Neuronal stem cell (in vitro differentiated cells): ENCODE results near the gene TBC1D10A.

ENCODE experiments used
- DNase-seq: peaks from one replicate; pipeline ENCODE4 v3.0.0-alpha.2; 2013; ENCODE audit warnings: low spot score
- H2AFZ ChIP-seq: one replicate; pipeline ENCODE4 v1.6.1; 2013; ENCODE audit warnings: mild to moderate bottlenecking, low read length, inconsistent platforms
- H2AK5ac ChIP-seq: 2 replicates; pipeline ENCODE4 v1.6.1; 2013; ENCODE audit warnings: low read depth, mild to moderate bottlenecking, inconsistent platforms, low read length, moderate library complexity, mixed read lengths
- H2BK120ac ChIP-seq: 2 replicates; pipeline ENCODE4 v1.6.1; 2013; ENCODE audit warnings: low read depth, mild to moderate bottlenecking, inconsistent platforms, low read length, moderate library complexity, mixed read lengths
- H2BK12ac ChIP-seq: one replicate; pipeline ENCODE4 v1.6.1; 2013; ENCODE audit warnings: low read length, inconsistent platforms
- H2BK15ac ChIP-seq: 2 replicates; pipeline ENCODE4 v1.6.1; 2013; ENCODE audit warnings: mild to moderate bottlenecking, low read length, inconsistent platforms, mixed read lengths
- H2BK5ac ChIP-seq: one replicate; pipeline ENCODE4 v1.6.1; 2013; ENCODE audit warnings: inconsistent platforms, mild to moderate bottlenecking, low read length, moderate library complexity
- H3K14ac ChIP-seq: one replicate; pipeline ENCODE4 v1.6.1; 2013; ENCODE audit warnings: low read length, inconsistent platforms
- H3K18ac ChIP-seq: 2 replicates; pipeline ENCODE4 v1.6.1; 2013; ENCODE audit warnings: low read length, inconsistent platforms
- H3K23ac ChIP-seq: 2 replicates; pipeline ENCODE4 v1.6.1; 2013; ENCODE audit warnings: low read depth, mild to moderate bottlenecking, mixed read lengths, low read length, inconsistent platforms; ENCODE audit not compliant: poor library complexity
- H3K27ac ChIP-seq: replicated peaks from 3 replicates; pipeline ENCODE4 v1.5.1; 2013; ENCODE audit warnings: low read length, inconsistent platforms
- H3K27me3 ChIP-seq, 3 experiments: 2 replicates each; pipeline ENCODE4 v1.6.1; 2013; ENCODE audit warnings: low read length in 3 of 3, mild to moderate bottlenecking in 2 of 3, inconsistent platforms in 1 of 3, low read depth in 1 of 3, mixed read lengths in 1 of 3, moderate library complexity in 1 of 3; ENCODE audit not compliant: control insufficient read depth in 3 of 3, insufficient read depth in 3 of 3
- H3K36me3 ChIP-seq, 2 donors: replicated peaks in 1 of 2; 2 replicates each; pipeline ENCODE4 v1.6.1; 2013; ENCODE audit warnings: low read length in 2 of 2; ENCODE audit not compliant: control insufficient read depth in 2 of 2, insufficient read depth in 2 of 2
- H3K4ac ChIP-seq: 2 replicates; pipeline ENCODE4 v1.6.1; 2013; ENCODE audit warnings: inconsistent platforms, mild to moderate bottlenecking, low read length, moderate library complexity
- H3K4me1 ChIP-seq, 2 donors: 1 replicate in 1 of 2; 2 replicates in 1 of 2; pipeline ENCODE4 v1.6.1; 2013; ENCODE audit warnings: low read length in 2 of 2, low read depth in 1 of 2; ENCODE audit not compliant: control insufficient read depth in 2 of 2, insufficient read depth in 1 of 2
- H3K4me2 ChIP-seq: one replicate; pipeline ENCODE4 v1.6.1; 2013; ENCODE audit warnings: mild to moderate bottlenecking, low read length, inconsistent platforms; ENCODE audit not compliant: insufficient read depth, poor library complexity, severe bottlenecking
- H3K4me3 ChIP-seq, 2 donors: 2 replicates each; pipeline ENCODE4 v1.5.1; 2013; ENCODE audit warnings: low read length in 2 of 2, mild to moderate bottlenecking in 2 of 2, inconsistent platforms in 1 of 2, moderate library complexity in 1 of 2
- H3K79me1 ChIP-seq: one replicate; pipeline ENCODE4 v1.6.1; 2013; ENCODE audit warnings: low read depth, mild to moderate bottlenecking, inconsistent platforms, low read length, moderate library complexity
- H3K9ac ChIP-seq: one replicate; pipeline ENCODE4 v1.6.1; 2013; ENCODE audit warnings: mild to moderate bottlenecking, low read depth, low read length, inconsistent platforms; ENCODE audit not compliant: poor library complexity
- H3K9me3 ChIP-seq, 2 donors: replicated peaks in 1 of 2; 2 replicates each; pipeline versions ENCODE3 to v1.6.1; 2013; ENCODE audit warnings: low read length in 2 of 2, mild to moderate bottlenecking in 2 of 2, inconsistent platforms in 1 of 2, low read depth in 1 of 2, mixed read lengths in 1 of 2, moderate library complexity in 1 of 2; ENCODE audit not compliant: control insufficient read depth in 2 of 2, insufficient read depth in 1 of 2
- H4K8ac ChIP-seq: one replicate; pipeline ENCODE4 v1.6.1; 2013; ENCODE audit warnings: low read depth, mild to moderate bottlenecking, inconsistent platforms, low read length, moderate library complexity
- H4K91ac ChIP-seq: one replicate; pipeline ENCODE4 v1.6.1; 2013; ENCODE audit warnings: low read length, low read depth, mild to moderate bottlenecking, inconsistent platforms; ENCODE audit not compliant: poor library complexity
- WGBS, 2 donors: extraction: QIAGEN DNeasy Blood & Tissue Kit; methylation state at CpG; one replicate each; pipeline ENCODE4 v1.1.7; 2013; ENCODE audit warnings: missing lambda C conversion rate in 2 of 2, mixed read lengths in 1 of 2; ENCODE audit not compliant: insufficient read length in 2 of 2, insufficient replicate concordance in 1 of 2; ENCODE audit errors: extremely low coverage in 2 of 2; 5-methylcytosine and 5-hydroxymethylcytosine counted together

TBC1D10A gene

DNA sequence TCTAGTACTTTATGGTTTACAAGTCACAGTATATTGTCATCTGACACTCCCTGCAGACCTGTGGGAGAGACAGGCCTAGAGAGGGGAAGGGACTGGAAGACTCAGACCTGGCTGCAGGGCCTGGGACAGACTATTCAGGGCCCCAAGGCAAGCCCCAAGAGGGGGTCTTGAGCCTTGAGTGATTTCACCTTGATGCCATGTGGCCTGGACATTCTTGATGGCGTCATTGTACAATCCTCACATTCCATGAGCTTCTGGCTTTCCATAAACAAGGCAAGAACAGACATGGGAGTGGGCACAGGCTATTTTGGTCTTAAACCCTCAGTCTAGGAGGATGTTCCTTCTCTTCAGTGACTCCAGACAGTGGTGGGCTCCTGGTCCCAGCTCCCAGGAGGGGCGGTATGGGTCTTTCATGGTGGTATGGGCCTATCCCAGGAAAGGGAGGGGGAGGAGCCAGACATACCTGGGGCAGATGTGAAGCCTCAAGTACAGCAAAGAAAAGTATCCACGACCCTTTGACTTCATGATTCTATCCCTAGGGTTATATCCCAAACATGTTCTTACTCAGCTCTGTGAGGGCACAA, 1.8 kb upstream of the TBC1D10A start:
- no CpG with 5 or more reads among the region's 3 CpGs for WGBS, 2 donors
- Histone ChIP-seq H3K4me1 (peaks cover 9 to 14% of the 10 kb centered on the region in 2 donors), H3K23ac (no peak overlapping the region), H2AK5ac (no peak overlapping the region), H3K4me2 (no peak overlapping the region), H2BK15ac (no peak overlapping the region), H2AFZ (no peak overlapping the region), H3K4me3 (no peak overlapping the region), H3K27me3 (no peaks in the 10 kb centered on the region), H2BK120ac (no peak overlapping the region), H2BK12ac (no peak overlapping the region), H3K9me3 (no peaks in the 10 kb centered on the region), H3K79me1 (no peaks in the 10 kb centered on the region), H2BK5ac (no peak overlapping the region), H3K4ac (no peak overlapping the region), H4K91ac (no peak overlapping the region), H3K27ac (no peak overlapping the region), H4K8ac (no peak overlapping the region), H3K18ac (no peak overlapping the region), H3K14ac (no peak overlapping the region), H3K9ac (no peak overlapping the region), H3K36me3 (peaks cover 6 to 39% of the 10 kb centered on the region in 2 donors)
- no peak for DNase-seq

DNA sequence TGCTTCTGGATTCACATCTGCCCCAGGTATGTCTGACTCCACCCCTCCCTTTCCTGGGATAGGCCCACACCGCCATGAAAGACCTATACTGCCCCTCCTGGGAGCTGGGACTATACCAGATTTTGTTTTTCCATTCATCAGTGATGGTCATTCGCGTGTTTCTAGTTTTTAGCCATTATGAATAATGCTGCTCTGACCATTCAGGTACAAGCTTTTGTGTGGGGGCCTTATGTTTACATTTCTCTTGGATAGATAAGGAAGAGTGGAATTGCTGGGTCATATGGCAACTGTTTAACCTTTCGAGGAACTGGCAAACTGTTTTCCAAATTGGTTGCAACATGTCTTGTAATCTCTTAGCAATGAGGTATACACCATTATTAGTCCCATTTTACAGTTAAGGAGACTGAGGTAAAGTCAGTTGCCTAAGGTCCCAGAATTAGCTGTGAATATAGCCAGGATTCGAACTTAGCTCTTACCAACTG, 1.2 kb upstream of the TBC1D10A start:
- no peak overlapping the region for H3K4me3 ChIP-seq
- no peak for DNase-seq
- no peaks in the 10 kb centered on the region for H3K79me1 ChIP-seq
- peaks cover 9 to 14% of the 10 kb centered on the region in 2 donors for H3K4me1 ChIP-seq
- WGBS, 2 donors, result no CpG with 5 or more reads among the region's 5 CpGs
- no peak overlapping the region for H2BK5ac ChIP-seq
- no peak overlapping the region for H3K27ac ChIP-seq
- no peak overlapping the region for H2AK5ac ChIP-seq
- no peaks in the 10 kb centered on the region for H3K27me3 ChIP-seq
- H3K36me3 ChIP-seq, result peaks cover 4 to 32% of the 10 kb centered on the region in 2 donors
- H3K14ac ChIP-seq, result no peak overlapping the region
- H3K23ac ChIP-seq, result no peak overlapping the region
- H2BK120ac ChIP-seq, result no peak overlapping the region
- no peak overlapping the region for H4K8ac ChIP-seq
- no peak overlapping the region for H4K91ac ChIP-seq
- H3K9ac ChIP-seq, result no peak overlapping the region
- no peak overlapping the region for H3K4ac ChIP-seq
- no peak overlapping the region for H3K4me2 ChIP-seq
- H3K18ac ChIP-seq, result no peak overlapping the region
- H2BK12ac ChIP-seq, result no peak overlapping the region
- H2BK15ac ChIP-seq, result no peak overlapping the region
- H2AFZ ChIP-seq, result no peak overlapping the region
- no peaks in the 10 kb centered on the region for H3K9me3 ChIP-seq

DNA sequence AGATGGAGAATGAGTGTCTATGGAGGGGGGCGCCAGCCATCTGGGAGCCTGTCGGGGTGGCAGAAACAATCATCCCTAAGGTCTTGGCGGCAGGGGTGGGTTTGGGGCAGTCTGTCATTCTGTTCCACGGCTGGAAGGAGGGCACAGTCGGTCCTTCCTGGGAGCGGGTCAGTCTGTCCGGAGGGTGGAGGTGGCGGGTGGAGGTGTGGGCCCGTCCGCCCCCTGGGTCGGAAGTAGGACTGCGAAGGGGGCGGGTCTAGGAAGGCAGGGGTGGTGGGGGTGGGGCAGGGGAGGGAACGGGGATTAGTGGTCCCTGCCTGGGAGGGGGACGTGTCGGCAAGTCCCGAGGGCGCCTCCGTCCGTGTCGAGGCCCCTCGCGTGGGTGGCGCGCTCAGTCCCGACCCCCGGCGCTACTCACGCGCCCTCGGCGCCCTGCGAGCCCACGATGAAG, 461 bp downstream of the TBC1D10A start:
- no peaks in the 10 kb centered on the region for H3K79me1 ChIP-seq
- WGBS, 2 donors, result no CpG with 5 or more reads among the region's 34 CpGs

DNA sequence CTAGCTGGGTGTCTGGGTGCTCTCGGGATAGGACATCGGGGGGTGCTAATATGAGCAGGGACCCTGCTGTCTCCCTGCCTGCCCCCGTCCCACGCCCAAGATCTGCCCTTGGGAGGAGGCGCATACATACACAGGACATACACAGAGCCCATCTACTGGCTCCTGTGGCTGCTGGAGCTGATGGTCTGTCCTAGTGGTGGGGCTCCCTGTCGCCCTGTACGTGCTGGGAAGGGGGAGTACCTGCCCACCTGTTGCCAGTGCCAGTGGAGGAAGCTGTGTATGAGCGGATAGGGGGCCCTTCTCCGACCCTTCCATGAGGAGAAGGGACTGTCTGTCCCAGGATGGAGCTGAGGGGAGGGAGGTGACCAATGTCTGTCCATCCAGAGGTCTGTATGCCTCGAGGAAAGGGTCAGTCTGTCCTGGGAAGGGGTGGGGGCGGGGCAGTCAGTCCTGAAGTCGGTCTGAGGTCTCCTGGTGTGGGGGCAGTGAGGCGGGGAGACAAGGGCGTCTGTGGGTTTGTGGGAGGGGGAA, 952 bp downstream of the TBC1D10A start:
- Histone ChIP-seq H3K4me2 (peak overlapping the region; percentile 77), H3K79me1 (no peaks in the 10 kb centered on the region), H2AK5ac (no peak overlapping the region), H3K9ac (peak overlapping the region; percentile 89), H3K4me3 (peak overlapping the region; percentile 91 to 97), H4K91ac (no peak overlapping the region), H3K23ac (peak overlapping the region; percentile 44), H3K18ac (peak overlapping the region; percentile 80), H2BK5ac (peak overlapping the region; percentile 58), H4K8ac (no peak overlapping the region), H3K27me3 (no peaks in the 10 kb centered on the region), H3K9me3 (no peaks in the 10 kb centered on the region), H2BK12ac (no peak overlapping the region), H2BK15ac (no peak overlapping the region), H3K4me1 (peaks cover 9 to 14% of the 10 kb centered on the region in 2 donors), H3K14ac (no peak overlapping the region), H2BK120ac (no peak overlapping the region), H3K36me3 (peaks cover 2 to 13% of the 10 kb centered on the region in 2 donors), H3K27ac (no peak overlapping the region), H2AFZ (peak overlapping the region; percentile 100), H3K4ac (no peak overlapping the region)
- no peak for DNase-seq
- no CpG with 5 or more reads among the region's 14 CpGs for WGBS, 2 donors

More for the DNA sequence above, 461 bp downstream of the TBC1D10A start:
- Histone ChIP-seq H3K4me3 (peak overlapping the region; percentile 91 to 97), H3K27me3 (no peaks in the 10 kb centered on the region), H2AFZ (peak overlapping the region; percentile 100), H2BK12ac (no peak overlapping the region), H3K9me3 (no peaks in the 10 kb centered on the region), H2BK15ac (no peak overlapping the region), H3K18ac (peak overlapping the region; percentile 91), H3K14ac (no peak overlapping the region), H3K9ac (peak overlapping the region; percentile 89), H3K36me3 (peaks cover 3 to 18% of the 10 kb centered on the region in 2 donors), H2AK5ac (no peak overlapping the region), H2BK120ac (no peak overlapping the region), H3K4ac (no peak overlapping the region), H4K8ac (no peak overlapping the region), H3K27ac (no peak overlapping the region), H2BK5ac (peak overlapping the region; percentile 72), H4K91ac (no peak overlapping the region), H3K4me2 (peak overlapping the region; percentile 77), H3K4me1 (peaks cover 9 to 14% of the 10 kb centered on the region in 2 donors), H3K23ac (peak overlapping the region; percentile 70)
- DNase-seq, result no peak
